GM12891 (cell line): ENCODE results near the gene TEX29.

ENCODE experiments used
- POLR2A ChIP-seq: IDR thresholded peaks from 2 replicates; pipeline ENCODE4 v1.6.1; 2011; ENCODE audit warnings: low read depth, low read length, control low read depth
- TAF1 ChIP-seq: IDR thresholded peaks from 2 replicates; pipeline ENCODE4 v1.6.1; 2011; ENCODE audit warnings: low read depth, low read length, control low read depth

- TF ChIP-seq POLR2A (no peak), TAF1 (no peak)
Observed at GRCh38 chr13:111361873-111362648, 41.6 kb downstream of the TEX29 start.
